ENCODE results near the gene VAMP2. TPM values are rescaled to one million over a fixed set of nuclear protein-coding genes. Genes with fewer than 3 reads are reported as not detected.

The VAMP2 gene
- total RNA-seq, 1 experiment from 2014 or later = 3.2 TPM

GRCh38 chr17:8120520-8121406 lies 42.0 kb downstream of the VAMP2 start:
- peak; percentile 89 for DNase-seq (ENCODE audit: low read depth, low spot score)
- in situ Hi-C loops (cut with HindIII; ENCODE audit: low pct_unique_long_range_greater_than_20kb, low sequenced_read_pairs) = no loop called here

- DNase-seq (ENCODE audit: low read depth, low spot score) = peak; percentile 96
- in situ Hi-C loops (cut with HindIII; ENCODE audit: low pct_unique_long_range_greater_than_20kb, low sequenced_read_pairs) = no loop called here
These were observed 42.9 kb downstream of the VAMP2 start for GRCh38 chr17:8119581-8120519.

GRCh38 chr17:8118769-8119580 lies 43.8 kb downstream of the VAMP2 start:
- DNase-seq (ENCODE audit: low read depth, low spot score) = peak; percentile 93
- in situ Hi-C loops (cut with HindIII; ENCODE audit: low pct_unique_long_range_greater_than_20kb, low sequenced_read_pairs) = no loop called here

- DNase-seq (ENCODE audit: low read depth, low spot score) = no peak
- in situ Hi-C loops (cut with HindIII; ENCODE audit: low pct_unique_long_range_greater_than_20kb, low sequenced_read_pairs) = no loop called here
These were observed 44.6 kb downstream of the VAMP2 start, which contains the start of gene ALOXE3 for GRCh38 chr17:8117980-8118768. Gene ALOXE3 (minus strand): TSS chr17:8118514. CDS start chr17:8117990, 524 bp downstream.

- in situ Hi-C loops (cut with HindIII; ENCODE audit: low pct_unique_long_range_greater_than_20kb, low sequenced_read_pairs) = no loop called here
- DNase-seq (ENCODE audit: low read depth, low spot score) = no peak
These were observed 45.3 kb downstream of the VAMP2 start for GRCh38 chr17:8117367-8117979.

- DNase-seq (ENCODE audit: low read depth, low spot score) = no peak
These were observed 46.0 kb downstream of the VAMP2 start for GRCh38 chr17:8116776-8117175.

GRCh38 chr17:8110907-8111306 lies 51.8 kb downstream of the VAMP2 start:
- no peak for DNase-seq (ENCODE audit: low read depth, low spot score)
- in situ Hi-C loops (cut with HindIII; ENCODE audit: low pct_unique_long_range_greater_than_20kb, low sequenced_read_pairs) = no loop called here

More at GRCh38 chr17:8116776-8117175, 46.0 kb downstream of the VAMP2 start:
- in situ Hi-C loops (cut with HindIII; ENCODE audit: low pct_unique_long_range_greater_than_20kb, low sequenced_read_pairs) = no loop called here

- in situ Hi-C loops (cut with HindIII; ENCODE audit: low pct_unique_long_range_greater_than_20kb, low sequenced_read_pairs) = no loop called here
- no peak for DNase-seq (ENCODE audit: low read depth, low spot score)
These were observed 52.3 kb downstream of the VAMP2 start for GRCh38 chr17:8110456-8110804.

- DNase-seq (ENCODE audit: low read depth, low spot score) = peak; percentile 59
- in situ Hi-C loops (cut with HindIII; ENCODE audit: low pct_unique_long_range_greater_than_20kb, low sequenced_read_pairs) = no loop called here
These were observed 52.9 kb downstream of the VAMP2 start for GRCh38 chr17:8109661-8110455.

Other genes with a start within 250 kb of the VAMP2 start
- gene RNF227, start 246.7 kb downstream of the VAMP2 start, total RNA-seq (2014; rRNA removed; shearing (Covaris generic)) = 4.3 and 5.7 TPM in 2 replicates
- 0.21 and 0.37 TPM in 2 replicates for gene KCNAB3, start 233.1 kb downstream of the VAMP2 start, total RNA-seq (2014; rRNA removed; shearing (Covaris generic))
- gene TRAPPC1, start 231.0 kb downstream of the VAMP2 start, total RNA-seq (2014; rRNA removed; shearing (Covaris generic)) = 22.1 and 27.3 TPM in 2 replicates
- 11.9 and 17.3 TPM in 2 replicates for gene CNTROB, start 230.7 kb downstream of the VAMP2 start, total RNA-seq (2014; rRNA removed; shearing (Covaris generic))
- gene GUCY2D, start 160.3 kb downstream of the VAMP2 start, total RNA-seq (2014; rRNA removed; shearing (Covaris generic)) = not detected in 2 replicates
- 0.16 and 0.26 TPM in 2 replicates for gene ALOX15B, start 123.9 kb downstream of the VAMP2 start, total RNA-seq (2014; rRNA removed; shearing (Covaris generic))
- gene ALOX12B, start 75.2 kb downstream of the VAMP2 start, total RNA-seq (2014; rRNA removed; shearing (Covaris generic)) = 0.21 TPM in 1 of 2 replicates, not detected in the other
- not detected in 2 replicates for gene ALOXE3, start 44.4 kb downstream of the VAMP2 start, total RNA-seq (2014; rRNA removed; shearing (Covaris generic))
- not detected in 2 replicates for gene HES7, start 38.8 kb downstream of the VAMP2 start, total RNA-seq (2014; rRNA removed; shearing (Covaris generic))
- gene PER1, start 10.5 kb downstream of the VAMP2 start, total RNA-seq (2014; rRNA removed; shearing (Covaris generic)) = 7.7 and 9.7 TPM in 2 replicates
- gene TMEM107, start 13.4 kb upstream of the VAMP2 start, total RNA-seq (2014; rRNA removed; shearing (Covaris generic)) = 17.0 and 19.1 TPM in 2 replicates
- gene BORCS6, start 27.2 kb upstream of the VAMP2 start, total RNA-seq (2014; rRNA removed; shearing (Covaris generic)) = 8.4 and 12.3 TPM in 2 replicates
- 66.5 and 78.0 TPM in 2 replicates for gene AURKB, start 47.6 kb upstream of the VAMP2 start, total RNA-seq (2014; rRNA removed; shearing (Covaris generic))
- gene CTC1, start 85.1 kb upstream of the VAMP2 start, total RNA-seq (2014; rRNA removed; shearing (Covaris generic)) = 5.7 and 7.0 TPM in 2 replicates
- gene PFAS, start 86.3 kb upstream of the VAMP2 start, total RNA-seq (2014; rRNA removed; shearing (Covaris generic)) = 54.1 and 62.0 TPM in 2 replicates
- 5.3 and 7.1 TPM in 2 replicates for gene RANGRF, start 125.7 kb upstream of the VAMP2 start, total RNA-seq (2014; rRNA removed; shearing (Covaris generic))
- 0.79 and 1.1 TPM in 2 replicates for gene SLC25A35, start 132.5 kb upstream of the VAMP2 start, total RNA-seq (2014; rRNA removed; shearing (Covaris generic))
- gene ARHGEF15, start 147.3 kb upstream of the VAMP2 start, total RNA-seq (2014; rRNA removed; shearing (Covaris generic)) = not detected in 2 replicates
- not detected in 2 replicates for gene ODF4, start 176.9 kb upstream of the VAMP2 start, total RNA-seq (2014; rRNA removed; shearing (Covaris generic))
- 4,937 and 5,030 TPM in 2 replicates for gene RPL26, start 220.2 kb upstream of the VAMP2 start, total RNA-seq (2014; rRNA removed; shearing (Covaris generic))
- gene RNF222, start 234.9 kb upstream of the VAMP2 start, total RNA-seq (2014; rRNA removed; shearing (Covaris generic)) = not detected in 2 replicates